Heart left ventricle (tissue), 16 donors: Measurements from ENCODE around the gene BCL10. TPM values are rescaled to one million over a fixed set of nuclear protein-coding genes. Genes with fewer than 3 reads are reported as not detected.
A peak's percentile ranks its signal among the peaks of the same experiment; 100 is the strongest.
"Not testable (repeated sequence)": the region's sequence is repeated elsewhere in the genome, so short reads cannot be mapped to it uniquely, and the experiment has no call there.

Source experiments
- ATAC-seq, 4 donors: fragments of 200-7000 bp; cut with Tn5 transposase; one replicate each; pipeline ENCODE4 v1.9.1; 2020 to 2022; ENCODE audit warnings: moderate library complexity in 4 of 4, mild to moderate bottlenecking in 3 of 4, moderate number of reproducible peaks in 1 of 4
- DNase-seq, 5 donors: peaks; one replicate each; pipeline ENCODE4 v3.0.0-alpha.2; 2020
- H3K27ac ChIP-seq, 12 donors: fragments of 200-600 bp; sonication (generic) in 4 of 12; one replicate each; pipeline versions ENCODE4 v1.5.0 to v1.8.0; 2016 to 2022; ENCODE audit warnings: mild to moderate bottlenecking in 2 of 12
- H3K27me3 ChIP-seq, 9 donors: fragments of 200-600 bp; sonication (generic) in 2 of 9; one replicate each; pipeline versions ENCODE4 v1.5.1 to v1.8.0; 2016 to 2022; ENCODE audit warnings: mild to moderate bottlenecking in 3 of 9
- H3K36me3 ChIP-seq, 9 donors: fragments of 200-600 bp; sonication (generic) in 2 of 9; one replicate each; pipeline versions ENCODE4 v1.5.0 to v1.8.0; 2018 to 2022; ENCODE audit warnings: mild to moderate bottlenecking in 2 of 9
- H3K4me1 ChIP-seq, 12 donors: fragments of 200-600 bp; sonication (generic) in 4 of 12; one replicate each; pipeline versions ENCODE4 v1.5.0 to v1.8.0; 2016 to 2022; ENCODE audit warnings: mild to moderate bottlenecking in 3 of 12
- H3K4me3 ChIP-seq, 12 donors: fragments of 200-600 bp; sonication (generic) in 4 of 12; one replicate each; pipeline versions ENCODE4 v1.5.0 to v1.8.0; 2017 to 2022; ENCODE audit warnings: mild to moderate bottlenecking in 9 of 12, moderate library complexity in 4 of 12
- H3K9me3 ChIP-seq, 12 donors: fragments of 200-600 bp; sonication (generic) in 4 of 12; one replicate each; pipeline versions ENCODE4 v1.5.0 to v1.8.0; 2016 to 2022; ENCODE audit warnings: mild to moderate bottlenecking in 1 of 12
- CTCF ChIP-seq, 12 donors: fragments of 200-600 bp; sonication (generic) in 4 of 12; IDR thresholded peaks; one replicate each; pipeline versions ENCODE4 v1.5.0 to v1.8.0; 2018 to 2022; ENCODE audit warnings: antibody characterized with exemption in 12 of 12, mild to moderate bottlenecking in 5 of 12
- POLR2A ChIP-seq, 2 donors: fragments of 450-650 bp; IDR thresholded peaks; one replicate each; pipeline ENCODE4 v1.6.1; 2017; ENCODE audit warnings: antibody characterized with exemption in 2 of 2, mild to moderate bottlenecking in 2 of 2, moderate library complexity in 2 of 2
- WGBS, 4 donors: extraction: QIAGEN DNeasy Blood & Tissue Kit in 2 of 4; methylation state at CpG; one replicate each; pipeline versions ENCODE4 v1.1.5 to v1.1.7; 2013 to 2018; 5-methylcytosine and 5-hydroxymethylcytosine counted together
- intact Hi-C, 10 donors: fragments of 100-400 bp; cut with DNase I; formaldehyde crosslinking; loops; one replicate each; pipeline versions ENCODE4 v1.11.1 to v1.14.2; 2022
- polyA plus RNA-seq, 2 donors: library from polyadenylated mRNA; stranded (reverse); fragments of 200-250 nt; gene quantifications; one replicate each; pipeline ENCODE4 v1.2.3, GENCODE V29; 2013
- total RNA-seq, 9 donors: library from RNA; depleted of rRNA in 2 of 9; stranded (reverse); fragments of >200 nt in 2 of 9; fragmentation: NEBNext Ultra II Directional in 3 of 9; extraction: Animal tissue kit (Norgen Biotek cat#: 25700) in 3 of 9; gene quantifications; one replicate each; pipeline versions ENCODE4 v1.1.0 to v1.2.4, GENCODE V29; 2016 to 2023
- donor health status: ischemic (EF 13 %, LVEDD 7.1; RV severe dilation, severe dysfunction).
- donor health status: healthy with polysubstance abuse.
- donor health status: DM: no; HTN: yes; CAD: no.
- donor health status: DM: no; HTN: no; CAD: no.
- donor health status: ischemic (EF 25% LVEDD 6.9; RV normal size, moderate dysfunction).
- donor health status: ischemic (EF 25% LVEDD 5.7; RV mildly dilated, moderate dysfunction).
- donor health status: healthy.
- donor health status: DM: yes; HTN: yes; CAD: no.
- donor health status: ischemic (EF 35%, LVEDD 5.7; RV mildly dilated, moderate dysfunction).
- donor health status: nonischemic (EF 11% LVEDD 7.7; RV severe dilation, severe dysfunction).
- donor health status: DM: yes; HTN: yes; CAD: no.
- donor health status: PGD.
- donor health status: ischemic (EF 29% LVEDD 5.4; RV normal size, mild dysfunction).
- donor health status: nonischemic (EF 23%, LVEDD 6.1; RV moderate dilation, normal function).

Gene BCL10
- total and polyA plus RNA-seq, 11 donors: 3.4 to 20.4 (median 8.0) TPM

- TF ChIP-seq CTCF (IDR thresholded peaks at IDR 0.05): peak; percentile 96 to 100 (median 99)
- peak in 1 of 2 donors; percentile 68 for TF ChIP-seq POLR2A (IDR thresholded peaks at IDR 0.05)
- peaks cover 0 to 40% (median 33%) of the 10 kb centered on the region in 12 donors for H3K4me1 ChIP-seq
- ATAC-seq: peak; percentile 97 to 98 (median 98)
- H3K36me3 ChIP-seq: peaks cover 0 to 58% (median 25%) of the 10 kb centered on the region in 9 donors
- peak within 1 kb of the TSS; percentile 66 to 98 (median 88) for H3K4me3 ChIP-seq
- no peaks in the 10 kb centered on the region for H3K27me3 ChIP-seq
- WGBS, 4 donors: 0 to 1% (median 0%) methylated on average over 8 to 65 of the region's 65 CpGs
- peak; percentile 95 to 98 (median 96) for DNase-seq
- intact Hi-C loops: loop anchor here in 9 of 10 donors (1.0 to 5.0 kb wide), 8 partner anchors 17 to 317 kb away; partner anchors contain the start of genes BCL10 (in 1 of the 9) and SYDE2 (in 1 of the 9)
- H3K27ac ChIP-seq: peak within 1 kb of the TSS; percentile 80 to 96 (median 88)
- no peaks in the 10 kb centered on the region for H3K9me3 ChIP-seq
Observed at GRCh38 chr1:85259118-85259911, 17.1 kb downstream of the BCL10 start, which contains the start of gene C1orf52. C1orf52 (minus strand) TSS chr1:85259662; CDS start chr1:85259633, 29 bp downstream.

GRCh38 chr1:85258536-85259117, 17.8 kb downstream of the BCL10 start:
- WGBS, 4 donors: 3 to 19% (median 5%) methylated on average over 9 to 19 of the region's 19 CpGs
- no peaks in the 10 kb centered on the region for H3K27me3 ChIP-seq
- H3K36me3 ChIP-seq: peaks cover 0 to 58% (median 31%) of the 10 kb centered on the region in 9 donors
- DNase-seq (no peak), ATAC-seq (peak in 1 of 4 donors; percentile 27)
- H3K9me3 ChIP-seq: no peaks in the 10 kb centered on the region
- peak overlapping the region; percentile 66 to 98 (median 88) for H3K4me3 ChIP-seq
- no peak for TF ChIP-seq POLR2A (IDR thresholded peaks at IDR 0.05)
- TF ChIP-seq CTCF (IDR thresholded peaks at IDR 0.05): no peak
- intact Hi-C loops: loop anchor here in 9 of 10 donors (1.0 to 5.0 kb wide), 8 partner anchors 18 to 316 kb away; partner anchors contain the start of genes BCL10 (in 1 of the 9) and SYDE2 (in 1 of the 9)
- H3K27ac ChIP-seq: peak overlapping the region in 6 of 12 donors; percentile 81 to 94 (median 88)
- H3K4me1 ChIP-seq: peaks cover 0 to 45% (median 37%) of the 10 kb centered on the region in 12 donors

- intact Hi-C loops: loop anchor here in 1 of 10 donors (5.0 kb wide), 1 partner anchor 307 kb away; no protein-coding TSS in a partner anchor
- Histone ChIP-seq H3K36me3 (peaks cover 0 to 38% (median 32%) of the 10 kb centered on the region in 9 donors), H3K4me1 (peaks cover 0 to 21% (median 4%) of the 10 kb centered on the region in 12 donors)
- H3K4me3 ChIP-seq, DNase-seq, H3K9me3 ChIP-seq, H3K27me3 ChIP-seq, ATAC-seq, H3K27ac ChIP-seq: not testable (repeated sequence)
- WGBS, 4 donors: 77 to 97% (median 86%) methylated on average over 3 of the region's 3 CpGs
Observed at GRCh38 chr1:85249042-85249441, 27.4 kb downstream of the BCL10 start.

- no peaks in the 10 kb centered on the region for H3K27me3 ChIP-seq
- ATAC-seq: no peak
- DNase-seq: no peak
- no peak overlapping the region for H3K27ac ChIP-seq
- 75 to 86% (median 81%) methylated on average over 1 of the region's 1 CpG for WGBS, 4 donors
- no peaks in the 10 kb centered on the region for H3K9me3 ChIP-seq
- peaks cover 0 to 7% (median 2%) of the 10 kb centered on the region in 9 donors for H3K36me3 ChIP-seq
- intact Hi-C loops: loop anchor here in 1 of 10 donors (5.0 kb wide), 1 partner anchor 304 kb away; no protein-coding TSS in a partner anchor
- H3K4me1 ChIP-seq: peaks cover 0 to 13% (median 0%) of the 10 kb centered on the region in 12 donors
- TF ChIP-seq CTCF (IDR thresholded peaks at IDR 0.05) (no peak), POLR2A (IDR thresholded peaks at IDR 0.05) (no peak)
- no peak overlapping the region for H3K4me3 ChIP-seq
Observed at GRCh38 chr1:85245891-85246290, 30.5 kb downstream of the BCL10 start.
